ENCODE data around the gene C1orf116.

The C1orf116 gene

DNA sequence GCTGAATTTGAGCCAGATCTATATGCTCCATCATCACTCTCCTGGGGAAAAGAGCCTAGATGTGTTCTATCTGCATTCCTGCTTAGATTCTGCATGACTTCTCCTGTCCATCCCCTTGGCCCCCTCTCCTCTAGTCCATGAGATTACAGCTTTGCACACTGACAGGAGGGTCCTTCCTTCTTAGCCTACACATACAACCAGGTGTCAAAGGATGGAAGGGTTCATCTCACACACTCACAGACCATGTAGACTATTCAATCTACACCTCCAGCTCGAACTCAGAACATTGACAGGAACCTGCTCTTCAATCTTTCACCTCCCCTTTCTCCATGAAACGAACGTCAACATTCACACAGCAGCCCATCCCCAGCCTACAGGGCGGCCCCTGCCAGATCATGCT is 13.8 kb downstream of the C1orf116 start:
- DNase-seq, result no peak

DNA sequence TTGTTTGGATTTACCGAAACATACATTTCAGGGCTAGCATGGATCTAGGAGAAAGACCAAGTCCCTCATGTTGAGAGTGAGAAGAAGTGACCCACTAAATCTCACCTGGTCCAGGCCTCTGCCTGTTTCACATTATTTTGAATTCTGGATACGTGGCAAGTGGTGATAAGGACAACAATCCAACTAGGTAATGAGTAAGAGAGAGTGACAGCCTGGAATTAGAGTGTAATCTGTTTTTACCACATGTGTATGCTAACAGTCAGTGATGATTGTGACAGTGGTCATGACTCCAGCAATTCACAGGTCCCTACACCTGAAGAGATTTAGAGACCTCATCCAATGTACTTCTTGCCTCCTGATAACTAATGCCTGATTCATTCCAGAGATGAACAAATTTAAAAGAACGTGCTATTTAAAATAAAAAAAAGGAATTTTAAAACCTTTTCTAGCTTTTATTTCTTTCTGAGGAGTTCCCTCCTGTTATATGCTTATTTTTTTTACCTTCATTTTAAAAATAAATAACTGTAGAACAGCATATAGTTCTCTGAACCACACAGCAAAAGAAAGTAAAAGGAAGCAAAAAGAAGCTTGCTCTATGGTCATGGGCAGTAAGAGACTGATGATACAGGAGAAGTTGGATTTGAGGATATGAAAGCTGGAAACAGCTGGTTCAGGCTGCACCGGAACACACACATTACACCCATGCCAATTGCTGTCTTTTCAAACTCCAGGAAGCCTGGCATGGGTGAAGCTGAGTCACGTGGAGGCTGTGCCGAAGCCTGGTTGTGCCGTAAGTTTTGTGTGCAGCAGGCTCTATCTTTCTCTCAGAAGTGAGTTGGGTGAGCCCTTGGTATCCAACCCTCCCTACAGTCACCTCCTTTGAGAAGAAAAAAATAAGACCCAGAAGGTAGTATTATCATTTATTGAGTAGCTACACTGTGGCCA is 14.7 kb downstream of the C1orf116 start:
- no peak for DNase-seq

DNA sequence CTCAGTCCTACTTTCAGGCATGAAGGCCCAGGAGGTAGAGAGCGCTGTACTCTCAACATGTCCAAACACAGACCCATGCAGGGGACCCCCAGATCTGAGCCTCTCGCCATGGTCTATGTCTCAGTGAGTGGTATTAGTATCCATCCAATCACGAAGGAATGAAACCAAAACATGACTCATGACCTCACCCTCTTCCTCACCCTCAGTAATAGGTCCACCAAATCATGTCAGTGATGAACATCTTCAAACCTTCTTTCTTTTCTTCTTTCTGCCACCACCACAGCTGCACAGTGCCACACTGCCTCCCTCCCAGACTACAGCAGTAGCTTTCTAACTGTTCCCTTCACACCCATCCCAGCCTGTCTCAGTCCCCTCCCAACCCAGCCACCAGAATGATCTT is 16.8 kb downstream of the C1orf116 start:
- DNase-seq, result no peak

DNA sequence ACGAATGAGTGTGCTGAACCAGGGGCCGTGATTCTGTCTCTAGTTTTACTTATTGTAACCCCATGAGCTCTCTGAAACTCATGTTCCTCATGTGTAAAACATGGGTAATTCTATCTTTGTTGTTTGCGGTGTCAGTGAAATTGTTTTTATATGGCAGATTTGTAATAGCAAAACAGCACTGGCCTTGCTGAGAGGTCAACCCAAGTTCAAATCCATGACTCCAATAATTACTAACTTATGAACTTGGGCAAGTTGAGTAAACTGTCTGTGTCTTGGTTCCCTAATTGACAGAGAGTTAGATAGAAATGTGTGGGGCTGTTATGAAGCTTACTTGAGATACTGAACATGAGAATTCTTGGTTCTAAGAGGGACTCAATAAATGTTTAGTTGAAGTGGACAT is 17.8 kb downstream of the C1orf116 start:
- DNase-seq, result no peak

DNA sequence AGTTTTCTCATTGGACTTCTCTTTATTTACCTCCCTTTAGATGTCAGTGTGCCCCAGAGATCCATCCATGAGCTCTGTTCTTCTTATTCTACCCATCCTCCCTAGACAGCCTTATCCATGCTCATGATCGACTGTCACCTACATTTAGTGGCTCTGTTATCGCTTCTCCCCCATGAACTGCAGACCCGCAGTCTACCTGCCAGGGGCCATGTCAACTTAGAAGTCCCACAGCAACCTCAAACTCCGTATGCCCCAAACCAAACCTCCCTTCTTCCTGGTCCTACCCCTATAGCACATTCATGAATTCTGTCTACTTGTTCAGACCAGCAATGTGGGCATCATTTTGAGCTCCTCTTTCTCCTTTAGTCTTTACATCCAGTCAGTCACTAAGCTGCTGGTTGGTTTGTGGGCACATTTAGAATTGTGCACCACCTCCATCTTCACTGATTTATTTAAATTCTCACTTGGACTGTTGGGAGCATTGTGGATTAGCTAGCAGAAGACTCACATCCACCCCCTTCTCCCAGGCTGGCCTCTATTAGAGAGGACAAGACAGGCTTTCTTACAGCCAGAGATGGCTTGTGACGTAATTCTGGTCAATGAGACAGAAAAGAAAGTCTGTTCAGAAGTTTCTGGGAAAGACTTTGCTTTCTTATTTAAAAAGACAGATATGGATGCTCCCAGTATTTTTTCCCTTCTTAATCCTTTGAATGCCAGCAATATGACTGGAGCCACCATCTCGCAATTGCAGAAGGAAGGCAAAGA is 19.1 kb downstream of the C1orf116 start:
- DNase-seq, result no peak

DNA sequence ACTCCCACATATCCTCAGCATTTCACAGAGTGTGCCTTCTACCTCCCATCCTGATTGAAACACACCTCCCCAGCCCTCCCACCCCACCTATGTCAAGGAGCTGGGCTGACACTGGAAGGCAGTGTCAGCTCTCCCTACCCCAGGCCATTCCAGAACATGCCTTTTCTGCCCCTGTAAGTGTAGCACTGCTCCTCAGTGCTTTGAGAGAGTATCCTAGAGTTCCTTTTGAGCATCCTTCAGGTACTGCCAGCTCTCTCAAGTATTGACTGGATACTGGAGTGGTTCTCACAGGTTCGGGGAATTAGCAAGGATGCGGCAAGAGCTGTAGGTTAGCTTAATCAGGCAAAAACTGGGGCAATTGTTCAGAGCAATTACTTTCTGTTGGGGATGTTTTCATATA is 21.8 kb downstream of the C1orf116 start:
- DNase-seq, result no peak

DNA sequence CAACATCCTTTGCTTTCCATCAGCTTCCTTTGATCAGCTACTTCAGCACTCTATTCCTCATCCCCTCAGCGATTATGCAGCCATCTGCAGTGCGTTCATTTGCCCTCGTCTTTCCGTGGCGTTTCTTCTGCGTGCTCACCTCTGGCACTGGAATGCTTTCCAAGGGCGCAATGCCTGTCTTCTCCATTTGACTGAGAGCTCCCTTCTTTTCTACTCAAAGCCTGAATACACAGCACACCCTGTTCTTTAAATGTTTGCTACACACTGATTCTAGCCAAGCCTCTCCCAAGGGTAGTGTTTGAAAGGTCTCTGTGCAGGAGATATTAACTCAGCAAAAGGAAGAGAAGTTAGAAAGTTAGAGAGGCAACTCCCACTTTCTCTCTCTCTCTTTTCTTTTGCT is 22.6 kb downstream of the C1orf116 start:
- no peak for DNase-seq

DNA sequence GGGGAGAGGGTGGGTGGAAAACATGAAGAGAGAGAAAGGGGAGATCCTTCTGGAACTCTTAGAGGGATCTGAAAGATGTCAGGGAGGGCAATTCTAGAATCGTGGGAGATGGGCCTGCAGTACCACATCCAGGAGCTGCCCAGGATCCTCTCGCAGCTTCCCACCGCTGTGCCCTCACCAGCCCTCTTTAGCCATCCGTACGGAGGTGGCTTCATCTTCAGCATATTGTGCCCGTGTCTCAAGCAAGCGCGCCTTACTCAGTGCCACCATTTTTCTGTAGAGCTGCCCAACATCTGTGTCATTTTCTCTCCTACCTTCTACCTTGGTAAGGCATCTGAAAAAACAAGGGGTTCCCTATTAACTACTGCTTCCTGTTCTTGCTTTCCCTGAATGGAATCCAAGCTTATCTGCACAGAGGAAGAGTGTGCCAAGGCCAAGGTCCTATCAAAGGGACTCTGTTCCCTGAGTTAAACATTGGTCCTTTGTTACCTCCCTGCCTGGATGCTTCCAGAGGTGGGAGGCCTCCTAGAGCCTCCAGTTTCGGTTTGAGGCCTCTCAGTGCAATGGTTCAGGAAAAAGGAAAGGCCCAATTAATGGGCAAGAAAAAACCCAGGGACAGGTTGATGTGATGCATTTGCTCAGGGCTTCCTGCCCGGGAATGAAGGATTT is 23.2 kb downstream of the C1orf116 start:
- DNase-seq, result no peak

DNA sequence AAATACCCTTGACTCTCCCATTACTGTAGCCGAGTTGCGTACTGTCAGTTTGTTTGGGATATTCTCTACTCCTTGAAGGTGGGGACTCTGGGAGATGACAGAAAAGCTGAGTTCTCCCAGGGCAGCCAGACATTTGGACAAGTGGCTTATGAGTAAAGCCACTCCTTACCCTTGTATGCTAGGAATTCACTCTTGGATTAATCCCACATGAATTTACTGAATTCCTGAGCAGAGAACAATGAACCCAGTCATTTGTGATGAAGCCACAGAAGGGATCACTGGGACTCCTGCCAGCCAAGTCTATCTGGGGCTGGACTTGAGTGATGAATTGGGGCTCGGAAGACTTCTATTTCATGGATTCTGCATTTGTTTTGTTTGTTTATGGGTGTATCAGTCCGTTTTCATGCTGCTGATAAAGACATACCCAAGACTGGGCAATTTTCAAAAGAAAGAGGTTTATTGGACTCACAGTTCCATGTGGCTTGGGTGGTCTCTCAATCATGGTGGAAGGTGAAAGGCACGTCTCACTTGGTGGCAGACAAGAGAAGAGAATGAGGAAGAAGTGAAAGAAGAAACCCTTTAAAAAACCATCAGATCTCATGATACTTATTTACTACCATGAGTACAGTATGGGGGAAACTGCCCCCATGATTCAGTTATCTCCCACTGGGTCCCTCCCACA is 25.1 kb downstream of the C1orf116 start:
- no peak for DNase-seq

DNA sequence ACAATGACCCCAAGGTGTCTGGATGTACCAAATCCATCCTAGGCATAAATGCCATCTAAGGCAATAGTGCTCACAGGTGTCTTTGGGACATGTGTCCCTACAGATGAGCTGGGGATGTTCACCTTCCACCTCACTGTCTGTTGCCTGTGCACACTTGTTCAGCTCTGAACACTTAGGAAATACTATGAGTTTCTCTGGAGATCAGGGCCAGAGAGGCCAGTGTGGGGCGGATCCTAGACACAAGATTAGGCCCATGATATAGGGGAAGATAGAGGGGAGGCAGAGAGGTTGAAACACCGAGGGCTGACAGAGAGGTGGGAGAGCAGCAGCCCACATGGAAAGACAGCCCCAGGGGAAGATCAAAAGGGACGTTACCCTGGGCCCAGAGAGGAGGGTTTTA is 25.6 kb downstream of the C1orf116 start:
- no peak for DNase-seq

DNA sequence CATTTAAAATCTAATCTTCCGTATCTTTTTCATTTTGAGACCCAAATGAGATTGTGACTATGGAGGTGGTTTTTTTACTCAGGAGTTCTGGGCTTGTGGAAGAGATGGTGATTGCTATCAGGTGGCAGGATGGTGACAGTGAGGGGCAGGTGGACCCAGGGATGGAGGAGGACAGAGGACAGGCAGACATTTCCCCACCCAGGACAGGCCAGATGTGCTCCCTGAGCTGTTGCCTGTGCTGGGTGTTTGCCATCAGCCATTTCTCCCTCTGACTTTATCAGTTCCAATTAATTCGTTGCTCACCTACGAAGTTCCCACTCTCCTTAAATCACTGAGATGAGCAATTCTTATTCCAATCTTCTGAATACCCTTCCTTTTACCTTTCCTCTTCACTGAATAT is 26.5 kb downstream of the C1orf116 start:
- DNase-seq, result no peak

DNA sequence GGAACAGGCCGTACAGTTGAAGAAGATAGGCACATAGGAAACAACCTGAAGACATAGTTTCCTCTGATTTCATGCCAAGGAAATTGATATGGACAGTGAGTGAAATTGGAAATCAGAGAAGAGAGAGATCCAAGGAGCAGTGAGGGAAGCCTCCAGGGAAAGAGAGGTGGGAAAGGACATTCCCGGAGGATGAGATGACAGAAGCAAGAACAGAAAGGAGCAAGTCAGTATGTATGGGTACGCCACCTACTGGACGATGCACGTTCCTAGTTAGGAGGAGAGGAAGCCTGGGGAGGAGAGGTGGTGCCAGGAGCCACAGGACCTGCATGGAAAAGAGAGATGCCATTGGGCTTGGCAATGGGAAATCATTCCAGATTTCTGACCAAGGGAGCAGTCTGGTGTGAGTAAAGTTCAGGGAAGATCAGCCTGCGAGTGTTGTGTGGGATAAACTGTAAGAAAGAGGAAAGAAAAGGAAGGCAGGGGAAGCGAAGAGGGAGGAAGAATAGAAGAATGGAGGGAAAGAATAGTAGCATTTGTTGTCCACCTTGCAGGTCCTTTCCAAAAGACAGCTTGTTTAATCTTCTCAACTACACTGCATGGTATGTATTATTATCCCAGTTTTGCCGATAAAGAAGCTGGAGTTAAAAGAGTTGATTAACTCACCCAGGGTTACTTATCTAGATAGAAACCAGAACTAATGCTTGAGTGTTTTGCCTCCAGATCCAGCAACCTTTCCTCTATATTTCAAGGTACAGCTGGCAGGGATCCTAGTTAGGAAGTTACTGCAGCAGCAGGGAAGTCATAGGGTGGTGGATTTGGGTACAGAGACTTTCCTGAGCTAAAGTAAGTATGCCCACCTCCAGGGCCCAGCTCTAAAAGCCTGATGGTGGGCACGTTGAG is 27.4 kb downstream of the C1orf116 start:
- no peak for DNase-seq

DNA sequence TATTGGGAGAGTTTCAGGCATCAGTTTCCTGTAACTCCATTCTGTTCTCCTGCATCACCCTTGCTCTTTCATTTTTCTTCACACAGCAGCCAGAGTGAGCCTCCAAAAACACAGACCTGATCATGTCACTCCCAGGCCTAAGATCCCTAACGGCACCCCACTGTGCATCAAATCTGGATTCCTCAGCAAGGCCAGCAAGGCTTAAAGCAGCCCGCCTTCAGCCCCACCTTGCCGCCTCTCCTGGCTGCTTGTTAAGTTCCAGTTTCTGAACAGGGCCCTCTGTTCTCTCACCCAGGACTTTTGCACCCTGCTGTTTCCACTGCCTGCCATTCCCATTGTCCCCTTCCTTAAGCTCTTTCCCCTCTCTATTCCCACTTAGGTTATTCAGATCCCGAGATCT is 29.3 kb downstream of the C1orf116 start:
- DNase-seq, result no peak

DNA sequence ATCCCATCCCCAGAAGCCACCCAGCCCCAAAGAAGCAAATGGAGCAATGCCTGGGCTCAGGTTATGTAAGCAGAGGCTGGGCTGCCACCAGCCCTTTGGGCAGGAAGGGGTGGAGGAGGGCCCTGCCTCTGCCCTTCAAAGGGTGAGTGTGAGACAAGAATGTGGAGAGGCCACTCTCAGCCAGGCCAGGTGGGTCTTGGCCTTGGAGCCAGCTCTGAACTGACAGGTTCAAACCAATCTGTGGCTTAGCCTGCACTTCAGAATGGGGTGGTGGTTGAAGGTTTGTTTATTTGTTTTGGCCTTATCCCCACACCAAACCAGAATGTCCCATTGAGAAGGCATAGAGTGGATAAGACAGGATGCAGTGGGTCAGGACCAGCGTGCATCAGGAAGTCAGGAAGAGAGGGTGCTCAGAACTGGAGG is 29.8 kb downstream of the C1orf116 start:
- DNase-seq, result no peak

DNA sequence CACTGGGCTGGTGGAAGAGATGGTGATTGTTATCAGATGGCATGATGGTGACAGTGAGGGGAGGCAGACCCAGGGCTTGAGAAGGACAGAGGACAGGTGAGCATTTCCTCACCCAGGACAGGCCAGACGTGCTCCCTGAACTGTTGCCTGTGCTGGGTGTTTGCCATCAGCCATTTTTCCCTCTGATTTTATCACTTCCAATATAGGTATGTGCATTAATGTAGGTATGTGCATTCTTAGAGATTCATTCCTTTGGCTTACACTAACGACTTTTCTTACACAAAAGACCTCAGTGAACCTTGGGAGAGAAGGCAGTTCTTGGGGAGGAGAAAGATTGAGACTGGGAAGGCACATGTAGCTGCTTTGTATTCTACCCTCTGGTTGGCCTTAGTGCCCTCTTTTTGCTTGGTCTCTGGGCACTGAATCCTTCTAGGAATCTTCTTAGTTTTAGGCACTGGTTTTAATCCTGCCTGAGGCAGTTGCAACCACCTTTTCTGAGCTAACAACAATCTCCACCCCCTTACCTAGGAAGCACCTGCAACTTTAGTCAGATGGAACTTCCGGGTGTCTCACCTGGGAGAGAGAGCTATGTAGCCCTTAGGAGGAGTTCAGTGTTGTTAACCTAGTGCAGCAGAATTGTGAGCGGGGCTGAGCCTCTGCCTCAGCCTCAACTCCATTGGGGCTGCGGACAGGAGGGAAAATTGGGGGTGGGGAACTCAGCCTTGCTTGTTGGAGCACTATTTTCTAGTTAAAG is 30.9 kb downstream of the C1orf116 start:
- no peak for DNase-seq

DNA sequence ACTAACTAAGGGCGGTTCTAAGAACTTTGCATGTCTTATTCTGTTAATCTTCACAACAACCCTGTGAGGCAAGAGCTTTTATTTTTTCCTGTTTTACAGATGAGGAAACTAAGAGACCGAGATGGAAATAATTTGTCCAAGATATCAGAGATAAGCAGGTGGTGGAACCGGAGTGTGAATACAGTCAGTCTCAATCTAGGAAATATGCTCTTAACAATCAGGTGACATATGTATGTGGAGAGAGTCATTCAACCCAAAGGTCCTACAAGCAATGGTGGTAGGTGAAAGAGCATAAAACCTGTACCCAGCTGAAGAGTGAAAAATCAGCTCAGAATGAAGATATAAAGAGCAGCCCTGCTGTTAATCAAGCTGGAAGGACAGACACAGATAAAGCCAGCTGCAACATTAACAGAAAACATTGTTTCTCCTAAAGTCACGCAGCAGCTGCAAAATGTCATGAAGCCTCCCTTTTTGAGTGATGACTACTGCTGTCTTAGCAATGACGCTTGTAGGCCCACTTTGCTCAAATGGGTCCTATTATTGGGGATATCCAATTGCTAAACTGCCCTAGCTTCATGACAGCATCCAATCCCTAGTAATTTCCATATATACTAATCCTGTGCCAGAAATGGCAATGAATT is 31.8 kb downstream of the C1orf116 start:
- no peak for DNase-seq

DNA sequence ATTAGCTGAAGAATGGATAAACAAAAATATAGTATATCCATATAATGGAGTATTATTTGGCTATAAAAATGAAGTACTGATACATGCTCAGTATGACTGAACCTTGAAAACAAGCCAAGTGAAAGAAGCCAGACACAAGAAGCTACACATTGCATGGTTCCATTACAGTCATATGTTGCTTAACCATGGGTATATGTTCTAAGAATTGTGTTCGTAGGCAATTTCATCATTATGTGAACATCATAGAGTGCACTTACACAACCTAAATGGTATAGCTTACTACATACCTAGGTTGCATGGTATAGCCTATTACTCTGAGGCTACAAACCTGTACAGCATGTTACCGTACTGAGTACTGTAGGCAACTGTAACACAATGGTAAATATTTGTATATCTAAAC is 33.7 kb downstream of the C1orf116 start:
- DNase-seq, result no peak

DNA sequence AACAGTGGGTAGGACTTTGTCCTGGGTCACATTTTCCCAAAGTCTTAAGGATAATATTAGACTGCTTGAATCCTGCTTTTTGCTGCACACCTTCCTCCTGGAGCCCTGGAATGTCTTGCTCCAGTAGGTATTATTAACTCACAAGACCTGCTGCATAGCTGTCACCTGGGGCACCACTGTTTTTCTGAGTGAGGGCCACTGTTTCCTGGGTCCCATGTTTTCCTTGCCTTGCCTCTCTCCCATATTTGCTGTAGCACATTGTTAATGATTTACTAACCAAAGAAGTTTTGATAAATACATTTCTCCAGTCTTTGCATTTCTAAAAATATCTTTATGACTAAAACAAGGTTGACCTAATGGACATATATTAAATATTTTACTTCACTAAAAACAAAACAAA is 39.8 kb downstream of the C1orf116 start:
- no peak for DNase-seq

DNA sequence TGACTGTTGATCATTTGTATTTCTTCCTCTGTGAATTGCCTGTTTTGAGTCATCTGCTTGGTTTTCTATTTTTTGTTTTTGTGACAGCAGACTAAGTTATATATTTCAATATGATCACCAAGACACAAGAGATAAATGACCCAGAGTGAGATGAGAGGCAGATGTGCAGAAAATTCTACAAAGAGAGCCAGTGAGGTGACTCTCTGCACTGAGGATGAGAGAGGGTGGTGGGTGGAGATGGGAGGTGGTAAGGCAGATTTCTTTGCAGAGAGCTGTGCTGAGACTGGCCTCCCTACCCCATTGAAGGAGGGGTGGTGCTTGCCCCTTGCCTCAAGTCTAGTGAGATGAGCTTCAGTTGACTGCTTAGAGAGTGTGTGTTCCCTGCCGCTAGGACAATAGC is 44.7 kb downstream of the C1orf116 start:
- DNase-seq, result no peak

DNA sequence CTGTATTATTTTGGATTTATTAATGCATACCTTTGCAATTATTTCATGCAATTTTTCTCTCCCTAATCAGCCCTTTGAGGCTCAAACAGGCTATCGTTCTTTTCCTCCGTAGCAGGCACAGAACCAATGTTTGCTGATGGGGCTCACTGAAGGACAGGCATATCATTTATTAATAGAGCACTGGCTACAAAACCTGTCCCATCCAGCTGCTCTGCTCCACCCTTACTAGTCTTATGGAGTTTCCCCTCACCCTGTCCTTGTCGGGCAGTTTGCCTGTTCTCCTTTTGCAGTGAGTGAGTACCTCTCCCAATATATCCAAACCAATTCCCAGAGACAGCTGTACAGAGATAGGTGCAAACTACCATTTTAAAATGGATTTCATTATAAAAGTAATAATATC is 45.7 kb downstream of the C1orf116 start:
- DNase-seq, result no peak

DNA sequence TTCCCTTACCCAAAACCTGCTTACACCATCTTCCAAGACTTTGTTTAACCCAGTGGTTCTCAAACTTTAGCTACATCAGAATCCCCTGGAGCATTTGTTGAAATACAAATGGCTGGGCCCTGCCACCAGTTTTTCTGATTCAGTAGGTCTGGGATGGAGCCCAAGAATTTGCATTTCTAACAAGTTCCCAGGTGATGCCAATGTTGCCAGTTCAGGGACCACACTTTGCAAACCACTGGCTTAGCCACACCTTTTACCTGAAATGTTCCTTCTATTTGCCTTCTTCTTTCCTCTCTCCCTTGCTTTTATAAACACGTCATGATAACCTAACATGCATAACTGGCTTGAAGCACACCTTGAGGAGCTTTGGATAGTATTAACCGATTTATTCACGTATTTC is 46.2 kb downstream of the C1orf116 start:
- no peak for DNase-seq

Measured in NCI-H1694 treated with DMSO at 0.1 percent for 48 hours (cell line).